Liver (tissue), 9 donors: ENCODE results near the gene LIMCH1. TPM values are rescaled to one million over a fixed set of nuclear protein-coding genes. Genes with fewer than 3 reads are reported as not detected.

Source experiments
- DNase-seq: peaks from one replicate; pipeline ENCODE4 v3.0.0-alpha.2; 2017; ENCODE audit warnings: low spot score
- H3K27ac ChIP-seq, 2 donors: one replicate each; pipeline ENCODE4 v1.7.0; 2013; ENCODE audit warnings: inconsistent platforms in 2 of 2, low read length in 2 of 2, control low read depth in 1 of 2, low read depth in 1 of 2, mild to moderate bottlenecking in 1 of 2
- H3K27me3 ChIP-seq, 4 donors: one replicate each; pipeline versions ENCODE4 v1.6.1 to v1.7.0; 2013; ENCODE audit warnings: low read length in 3 of 4, inconsistent platforms in 1 of 4, mild to moderate bottlenecking in 1 of 4, moderate library complexity in 1 of 4; ENCODE audit not compliant: control insufficient read depth in 4 of 4, insufficient read depth in 4 of 4
- H3K36me3 ChIP-seq, 4 donors: one replicate each; pipeline versions ENCODE4 v1.6.1 to v1.7.0; 2013; ENCODE audit warnings: low read length in 3 of 4, mild to moderate bottlenecking in 3 of 4, low read depth in 1 of 4, moderate library complexity in 1 of 4; ENCODE audit not compliant: control insufficient read depth in 4 of 4, insufficient read depth in 3 of 4
- H3K4me1 ChIP-seq, 4 donors: one replicate each; pipeline versions ENCODE4 v1.6.1 to v1.7.0; 2013; ENCODE audit warnings: low read length in 3 of 4, mild to moderate bottlenecking in 3 of 4, moderate library complexity in 1 of 4; ENCODE audit not compliant: control insufficient read depth in 4 of 4, insufficient read depth in 4 of 4
- H3K4me3 ChIP-seq, 3 donors: one replicate each; pipeline versions ENCODE4 v1.6.1 to v1.7.0; 2013; ENCODE audit warnings: low read length in 3 of 3, control low read depth in 1 of 3, low read depth in 1 of 3, mild to moderate bottlenecking in 1 of 3
- H3K9ac ChIP-seq, 2 donors: one replicate each; pipeline ENCODE4 v1.7.0; 2013; ENCODE audit warnings: low read length in 2 of 2, mild to moderate bottlenecking in 2 of 2, moderate library complexity in 2 of 2, control low read depth in 1 of 2, low read depth in 1 of 2
- H3K9me3 ChIP-seq, 4 donors: one replicate each; pipeline versions ENCODE4 v1.6.1 to v1.7.0; 2013; ENCODE audit warnings: low read length in 3 of 4; ENCODE audit not compliant: control insufficient read depth in 4 of 4
- ATF3 ChIP-seq: IDR thresholded peaks from 2 replicates; pipeline ENCODE4 v1.6.1; 2016; ENCODE audit warnings: antibody characterized with exemption
- CTCF ChIP-seq: fragments of 150-350 bp; IDR thresholded peaks from 2 replicates; pipeline ENCODE4 v1.5.1; 2017; ENCODE audit warnings: improper control_type of control experiment, low read depth, low read length; ENCODE audit not compliant: missing input control
- EGR1 ChIP-seq, 2 donors: IDR thresholded peaks; 2 replicates each; pipeline ENCODE4 v1.6.1; 2016 to 2018; ENCODE audit warnings: antibody characterized with exemption in 2 of 2, low read depth in 2 of 2
- FOXA1 ChIP-seq: IDR thresholded peaks from 2 replicates; pipeline ENCODE4 v1.6.1; 2016; ENCODE audit warnings: antibody characterized with exemption
- GABPA ChIP-seq, 2 donors: IDR thresholded peaks in 1 of 2; conservative IDR thresholded peaks in 1 of 2; 2 replicates each; pipeline ENCODE4 v1.6.1; 2016; ENCODE audit warnings: antibody characterized with exemption in 2 of 2, mild to moderate bottlenecking in 1 of 2, moderate library complexity in 1 of 2
- HNF4A ChIP-seq, 2 donors: conservative IDR thresholded peaks; 2 replicates each; pipeline ENCODE4 v1.6.1; 2016; ENCODE audit warnings: antibody characterized with exemption in 2 of 2, mild to moderate bottlenecking in 2 of 2
- NR2F2 ChIP-seq: IDR thresholded peaks from 2 replicates; pipeline ENCODE4 v1.6.1; 2016; ENCODE audit warnings: antibody characterized with exemption
- REST ChIP-seq: IDR thresholded peaks from 2 replicates; pipeline ENCODE4 v1.6.1; 2016; ENCODE audit warnings: antibody characterized with exemption, mild to moderate bottlenecking
- YY1 ChIP-seq: IDR thresholded peaks from 2 replicates; pipeline ENCODE4 v1.6.1; 2016; ENCODE audit warnings: antibody characterized with exemption, mild to moderate bottlenecking
- ZBTB33 ChIP-seq: IDR thresholded peaks from 2 replicates; pipeline ENCODE4 v1.6.1; 2016; ENCODE audit warnings: antibody characterized with exemption
- WGBS: extraction: QIAGEN DNeasy Blood & Tissue Kit; methylation state at CpG from one replicate; pipeline ENCODE4 v1.1.7; 2013; 5-methylcytosine and 5-hydroxymethylcytosine counted together
- polyA plus RNA-seq, 2 donors: library from polyadenylated mRNA; stranded (reverse) in 1 of 2; unstranded in 1 of 2; fragments of 200-250 nt in 1 of 2; fragments of >200 nt in 1 of 2; fragmentation: Nextera tagmentation in 1 of 2; extraction: Ambion mirVana in 1 of 2; gene quantifications; one replicate each; pipeline versions ENCODE4 v1.2.1 to v1.2.3, GENCODE V29; 2013 to 2015
- total RNA-seq, 2 donors: library from RNA; depleted of rRNA; stranded (reverse); fragments of >200 nt; gene quantifications; one replicate each; pipeline ENCODE4 v1.2.3, GENCODE V29; 2014
- donor health status: healthy.
- donor health status: healthy.
- donor health status: healthy.
- donor health status: healthy.
- donor health status: healthy.

Gene LIMCH1
- total and polyA plus RNA-seq, 4 donors, result 2.0 to 30.6 (median 8.1) TPM

- 7% methylated on average over 12 of the region's 12 CpGs for WGBS
- no peak for TF ChIP-seq NR2F2
- TF ChIP-seq ZBTB33, result no peak
- TF ChIP-seq HNF4A (conservative IDR thresholded peaks at IDR 0.05), result no peak
- no peak for TF ChIP-seq GABPA (IDR thresholded peaks at IDR 0.05 in 1 of 2, conservative IDR thresholded peaks at IDR 0.05 in 1 of 2)
- no peak for TF ChIP-seq EGR1 (IDR thresholded peaks at IDR 0.05; ENCODE audit: low read depth in 2 of 2)
- TF ChIP-seq CTCF, result no peak
- no peak for TF ChIP-seq REST
- no peak for TF ChIP-seq ATF3
- no peak for TF ChIP-seq FOXA1
- TF ChIP-seq YY1, result no peak
- H3K36me3 ChIP-seq, result no peaks in the 10 kb centered on the region
- H3K27ac ChIP-seq, result no peak overlapping the region
- no peak overlapping the region for H3K9ac ChIP-seq
- no peak overlapping the region for H3K4me3 ChIP-seq
- DNase-seq, result no peak
- H3K27me3 ChIP-seq, result peaks cover 9 to 55% (median 29%) of the 10 kb centered on the region in 4 donors
- peaks cover 7 to 22% (median 12%) of the 10 kb centered on the region in 4 donors for H3K4me1 ChIP-seq
- peaks cover 0 to 5% (median 1%) of the 10 kb centered on the region in 4 donors for H3K9me3 ChIP-seq
Measured at GRCh38 chr4:41749631-41750039, 211.7 kb downstream of the LIMCH1 start.

Other genes starting within 250 kb of the LIMCH1 start
- gene PHOX2B, start 210.6 kb downstream of the LIMCH1 start, total RNA-seq, result not detected
- not detected for gene PHOX2B, start 210.6 kb downstream of the LIMCH1 start, polyA plus RNA-seq